Omental fat pad (tissue), 4 donors: ENCODE measurements around the gene BSG. TPM values are rescaled to one million over a fixed set of nuclear protein-coding genes. Genes with fewer than 3 reads are reported as not detected.

Experiments used
- ATAC-seq: fragments of 150-250 bp; one replicate; pipeline ENCODE4 v1.9.1; 2016; ENCODE audit warnings: mild to moderate bottlenecking, moderate library complexity; ENCODE audit not compliant: low FRiP score
- DNase-seq: peaks from one replicate; pipeline ENCODE4 v3.0.0-alpha.2; 2019; ENCODE audit warnings: low spot score
- CTCF ChIP-seq, 3 donors: fragments of 450-650 bp; IDR thresholded peaks; one replicate each; pipeline ENCODE4 v1.5.1; 2016 to 2017; ENCODE audit warnings: antibody characterized with exemption in 3 of 3, mild to moderate bottlenecking in 3 of 3, moderate library complexity in 2 of 3
- total RNA-seq, 4 donors: library from RNA; depleted of rRNA; stranded (reverse); fragments of >200 nt; gene quantifications; one replicate each; pipeline ENCODE4 v1.1.0, GENCODE V29; 2016

The BSG gene
- total RNA-seq, 4 donors from 2014 or later, result 331 to 521 (median 417) TPM

- TF ChIP-seq CTCF (IDR thresholded peaks at IDR 0.05), result no peak
- DNase-seq, result no peak
- ATAC-seq, result no peak
Observed at GRCh38 chr19:613732-614567, 41.6 kb downstream of the BSG start.

- no peak for TF ChIP-seq CTCF (IDR thresholded peaks at IDR 0.05)
- ATAC-seq, result no peak
- no peak for DNase-seq
Observed at GRCh38 chr19:615619-616018, 43.2 kb downstream of the BSG start.

- DNase-seq (no peak), ATAC-seq (no peak)
- TF ChIP-seq CTCF (IDR thresholded peaks at IDR 0.05), result no peak
Observed at GRCh38 chr19:616062-616700, 43.8 kb downstream of the BSG start.

GRCh38 chr19:616747-617526 is 44.5 kb downstream of the BSG start:
- no peak for TF ChIP-seq CTCF (IDR thresholded peaks at IDR 0.05)
- ATAC-seq (no peak), DNase-seq (no peak)

- DNase-seq, result no peak
- no peak for ATAC-seq
- no peak for TF ChIP-seq CTCF (IDR thresholded peaks at IDR 0.05)
Observed at GRCh38 chr19:617551-618246, 45.3 kb downstream of the BSG start.

- ATAC-seq (no peak), DNase-seq (no peak)
- no peak for TF ChIP-seq CTCF (IDR thresholded peaks at IDR 0.05)
Observed at GRCh38 chr19:618247-618619, 45.8 kb downstream of the BSG start.
